Astrocyte (in vitro differentiated cells and primary cell): ENCODE data around the gene FAM221A.

ENCODE experiments used
- CTCF ChIP-seq: IDR thresholded peaks from 2 replicates; pipeline ENCODE4 v1.5.1; 2011; ENCODE audit warnings: low read depth, mild to moderate bottlenecking, inconsistent platforms, low read length, moderate library complexity; ENCODE audit not compliant: insufficient read depth
- EZH2 ChIP-seq: IDR thresholded peaks from 2 replicates; pipeline ENCODE4 v1.6.1; 2012; ENCODE audit warnings: mild to moderate bottlenecking, low read length, inconsistent platforms; ENCODE audit not compliant: insufficient read depth

- TF ChIP-seq EZH2 (no peak), CTCF (no peak)
These were observed 9.2 kb downstream of the FAM221A start for GRCh38 chr7:23689165-23689564.
